Natural killer cell (primary cell): ENCODE data around the gene BORA. TPM values are rescaled to one million over a fixed set of nuclear protein-coding genes. Genes with fewer than 3 reads are reported as not detected.

Experiments used
- ATAC-seq, 3 donors: fragments of 150-1000 bp in 2 of 3; fragments of 200-7000 bp in 1 of 3; cut with Tn5 transposase; 1 replicate in 1 of 3; 2 replicates in 2 of 3; pipeline ENCODE4 v1.10.0; 2021; ENCODE audit warnings: mild to moderate bottlenecking in 2 of 3, moderate library complexity in 2 of 3
- DNase-seq, 2 donors: peaks; one replicate each; pipeline versions ENCODE4 v3.0.0 to v3.0.0-alpha.2; 2013 to 2021; ENCODE audit warnings: mixed read lengths in 1 of 2
- H3K27ac ChIP-seq: one replicate; pipeline ENCODE4 v1.5.1; 2013; ENCODE audit warnings: mild to moderate bottlenecking, low read length
- H3K27me3 ChIP-seq: one replicate; pipeline ENCODE4 v1.6.1; 2013; ENCODE audit warnings: low read length; ENCODE audit not compliant: control insufficient read depth, insufficient read depth
- H3K36me3 ChIP-seq: one replicate; pipeline ENCODE4 v1.6.1; 2013; ENCODE audit warnings: low read length; ENCODE audit not compliant: control insufficient read depth, insufficient read depth
- H3K4me1 ChIP-seq: one replicate; pipeline ENCODE4 v1.6.1; 2013; ENCODE audit warnings: low read length; ENCODE audit not compliant: control insufficient read depth, insufficient read depth
- H3K4me3 ChIP-seq: one replicate; pipeline ENCODE4 v1.5.1; 2013; ENCODE audit warnings: low read length
- H3K9me3 ChIP-seq: one replicate; pipeline ENCODE4 v1.6.1; 2013; ENCODE audit warnings: low read length; ENCODE audit not compliant: control insufficient read depth, insufficient read depth
- H3K27ac Mint-ChIP-seq, 2 donors: one replicate each; pipeline ENCODE4 v1.8.0; 2022; ENCODE audit warnings: mild to moderate bottlenecking in 2 of 2, mixed read lengths in 2 of 2, moderate library complexity in 1 of 2
- H3K27me3 Mint-ChIP-seq, 2 donors: one replicate each; pipeline ENCODE4 v1.8.0; 2022; ENCODE audit warnings: low read depth in 2 of 2, mixed read lengths in 2 of 2
- H3K36me3 Mint-ChIP-seq: one replicate; pipeline ENCODE4 v1.8.0; 2022; ENCODE audit warnings: mixed read lengths
- H3K4me1 Mint-ChIP-seq, 2 donors: one replicate each; pipeline ENCODE4 v1.8.0; 2022; ENCODE audit warnings: mixed read lengths in 2 of 2
- H3K4me3 Mint-ChIP-seq: one replicate; pipeline ENCODE4 v1.8.0; 2022; ENCODE audit warnings: mild to moderate bottlenecking, moderate library complexity, mixed read lengths
- H3K9me3 Mint-ChIP-seq, 2 donors: one replicate each; pipeline ENCODE4 v1.8.0; 2022; ENCODE audit warnings: mixed read lengths in 2 of 2
- CTCF ChIP-seq: fragments of 200-600 bp; IDR thresholded peaks from one replicate; pipeline ENCODE4 v1.8.0; 2022; ENCODE audit warnings: antibody characterized with exemption
- WGBS: methylation state at CpG from one replicate; pipeline ENCODE4 v1.1.7; 2013; ENCODE audit warnings: missing lambda C conversion rate; ENCODE audit not compliant: insufficient coverage; 5-methylcytosine and 5-hydroxymethylcytosine counted together
- intact Hi-C: fragments of 100-400 bp; cut with micrococcal nuclease; formaldehyde crosslinking; loops from one replicate; pipeline ENCODE4 v1.14.2; 2022
- total RNA-seq, 4 donors: library from RNA; stranded (reverse); fragments of 120-200 nt in 1 of 4; gene quantifications; one replicate each; pipeline versions ENCODE4 v1.2.3 to v1.2.4, GENCODE V29; 2013 to 2022

BORA gene
- total RNA-seq, 3 donors from 2014 or later (not counting 1 experiment from before 2014, with no cell fraction given), result 4.9 to 7.4 (median 5.5) TPM

GRCh38 chr13:72686766-72687165 lies 41.0 kb upstream of the BORA start:
- intact Hi-C loops, result no loop called here
- peaks cover 2% of the 10 kb centered on the region in 2 donors for H3K9me3 Mint-ChIP-seq
- H3K36me3 Mint-ChIP-seq, result no peaks in the 10 kb centered on the region
- TF ChIP-seq CTCF, result no peak
- peaks cover 7 to 14% of the 10 kb centered on the region in 2 donors for H3K27me3 Mint-ChIP-seq
- Histone ChIP-seq H3K36me3 (no peaks in the 10 kb centered on the region), H3K4me3 (no peak overlapping the region), H3K4me1 (no peaks in the 10 kb centered on the region), H3K27ac (no peak overlapping the region), H3K9me3 (no peaks in the 10 kb centered on the region), H3K27me3 (no peaks in the 10 kb centered on the region)
- H3K4me1 Mint-ChIP-seq, result no peaks in the 10 kb centered on the region
- H3K4me3 Mint-ChIP-seq, result no peak overlapping the region
- no peak overlapping the region for H3K27ac Mint-ChIP-seq
- WGBS, result 91% methylated on average over 1 of the region's 3 CpGs
- ATAC-seq, result no peak
- no peak for DNase-seq

DNA sequence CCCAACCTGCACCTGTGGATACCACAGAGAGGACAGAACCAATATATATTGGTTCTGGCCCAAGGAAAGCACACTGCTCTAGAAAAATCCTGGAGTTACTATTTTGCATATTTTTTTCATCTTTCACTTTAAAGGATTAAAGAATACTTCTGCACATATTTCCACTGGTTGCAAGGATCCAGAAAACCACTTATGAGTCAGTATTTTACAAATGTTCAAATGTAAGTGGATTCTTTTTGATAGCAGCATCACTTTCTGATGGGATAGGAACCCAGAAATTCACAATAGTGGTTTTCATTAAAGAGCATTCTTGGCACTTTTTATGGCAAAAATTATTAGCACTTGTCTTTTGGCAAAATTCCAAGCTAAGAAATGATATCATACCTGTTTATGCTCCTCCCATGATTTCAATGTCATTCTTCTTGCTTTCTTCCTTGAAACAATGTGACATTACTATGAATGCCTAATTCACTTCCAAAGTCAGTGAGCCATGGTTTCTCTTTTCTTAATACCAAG lies 38.5 kb upstream of the BORA start:
- ATAC-seq (no peak), DNase-seq (no peak)
- H3K27me3 ChIP-seq, result no peaks in the 10 kb centered on the region
- H3K27ac ChIP-seq, result no peak overlapping the region
- H3K4me1 ChIP-seq, result no peaks in the 10 kb centered on the region
- Mint-ChIP-seq H3K9me3 (peaks cover 2% of the 10 kb centered on the region in 2 donors), H3K27me3 (peaks cover 7 to 14% of the 10 kb centered on the region in 2 donors), H3K4me1 (no peaks in the 10 kb centered on the region), H3K27ac (no peak overlapping the region), H3K4me3 (no peak overlapping the region), H3K36me3 (no peaks in the 10 kb centered on the region)
- TF ChIP-seq CTCF, result no peak
- intact Hi-C loops, result no loop called here
- H3K9me3 ChIP-seq, result no peaks in the 10 kb centered on the region
- H3K4me3 ChIP-seq, result no peak overlapping the region
- no peaks in the 10 kb centered on the region for H3K36me3 ChIP-seq

DNA sequence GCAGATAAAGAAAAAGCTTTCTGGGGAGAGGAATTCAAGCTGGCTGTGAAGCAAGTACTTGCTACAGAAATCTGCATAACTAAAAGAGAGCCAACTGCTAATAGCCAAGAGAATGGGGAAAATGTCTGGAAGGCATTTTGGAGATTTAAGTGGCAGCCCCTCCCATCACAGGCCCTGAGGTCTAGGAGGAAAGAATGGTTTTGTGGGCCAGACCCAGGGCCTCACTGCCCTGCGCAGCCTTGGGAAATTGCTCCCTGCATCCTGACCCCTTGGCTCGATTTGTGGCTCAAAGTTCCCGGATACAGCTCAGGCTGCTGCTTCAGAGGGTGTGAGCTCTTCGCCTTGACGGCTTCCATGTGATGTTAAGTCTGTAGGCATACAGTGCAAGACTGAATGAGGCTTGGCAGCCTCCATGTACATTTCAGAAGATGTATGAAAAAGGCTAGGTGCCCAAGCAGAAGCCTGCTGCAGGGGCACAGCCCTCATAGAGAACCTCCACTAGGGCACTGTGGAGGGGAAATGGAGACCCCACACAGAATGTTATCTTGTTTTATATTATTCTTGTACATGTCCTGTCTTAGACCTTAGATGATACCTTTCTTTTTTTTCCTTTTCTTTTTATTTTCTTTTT lies 34.7 kb upstream of the BORA start:
- Histone ChIP-seq H3K36me3 (no peaks in the 10 kb centered on the region), H3K9me3 (no peaks in the 10 kb centered on the region), H3K4me3 (no peak overlapping the region), H3K27me3 (no peaks in the 10 kb centered on the region), H3K4me1 (no peaks in the 10 kb centered on the region), H3K27ac (no peak overlapping the region)
- 54% methylated on average over 5 of the region's 5 CpGs for WGBS
- no peak for DNase-seq
- H3K27me3 Mint-ChIP-seq, result peaks cover 7 to 36% of the 10 kb centered on the region in 2 donors
- no peak for TF ChIP-seq CTCF
- ATAC-seq, result no peak
- no peaks in the 10 kb centered on the region for H3K4me1 Mint-ChIP-seq
- H3K9me3 Mint-ChIP-seq, result peaks cover 2% of the 10 kb centered on the region in 2 donors
- intact Hi-C loops, result no loop called here
- H3K4me3 Mint-ChIP-seq, result no peak overlapping the region
- no peaks in the 10 kb centered on the region for H3K36me3 Mint-ChIP-seq
- no peak overlapping the region for H3K27ac Mint-ChIP-seq

DNA sequence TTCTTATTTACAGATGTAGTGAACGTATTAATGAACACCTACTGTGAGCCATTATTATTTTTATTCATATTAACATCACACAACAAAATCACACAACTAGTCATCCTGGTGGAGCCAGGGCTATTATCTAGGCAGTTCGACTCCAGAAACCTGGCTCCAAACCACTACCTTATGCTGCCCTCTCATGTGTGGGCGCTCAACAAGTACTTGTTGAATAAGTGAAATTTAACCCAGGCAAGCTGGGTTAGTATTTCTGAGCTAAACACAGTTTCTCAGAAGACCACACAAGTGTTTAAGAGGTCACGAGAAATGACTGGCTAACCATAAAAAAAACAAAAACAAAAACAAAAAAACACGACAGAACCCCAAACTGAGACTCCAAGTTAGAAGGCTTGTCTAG lies 33.9 kb upstream of the BORA start:
- DNase-seq (no peak), ATAC-seq (no peak)
- no peak overlapping the region for H3K4me3 Mint-ChIP-seq
- no peaks in the 10 kb centered on the region for H3K27me3 ChIP-seq
- intact Hi-C loops, result no loop called here
- WGBS, result 89% methylated on average over 4 of the region's 5 CpGs
- H3K27ac Mint-ChIP-seq, result no peak overlapping the region
- no peaks in the 10 kb centered on the region for H3K9me3 ChIP-seq
- H3K36me3 Mint-ChIP-seq, result no peaks in the 10 kb centered on the region
- peaks cover 7 to 37% of the 10 kb centered on the region in 2 donors for H3K27me3 Mint-ChIP-seq
- no peak overlapping the region for H3K27ac ChIP-seq
- peaks cover 2% of the 10 kb centered on the region in 2 donors for H3K9me3 Mint-ChIP-seq
- no peaks in the 10 kb centered on the region for H3K4me1 Mint-ChIP-seq
- H3K4me1 ChIP-seq, result no peaks in the 10 kb centered on the region
- TF ChIP-seq CTCF, result no peak
- no peaks in the 10 kb centered on the region for H3K36me3 ChIP-seq
- no peak overlapping the region for H3K4me3 ChIP-seq
